B cell (primary cell): Measurements from ENCODE around the gene FOXO3.

Experiments used
- EZH2 ChIP-seq: IDR thresholded peaks from 2 replicates; pipeline ENCODE4 v1.6.1; 2012; ENCODE audit warnings: borderline replicate concordance, low read depth, mild to moderate bottlenecking, moderate library complexity, low read length; ENCODE audit not compliant: insufficient read depth, poor library complexity, severe bottlenecking
- TF ChIP-seq, protein P1 (sequence below): fragments of 200-600 bp; IDR thresholded peaks from one replicate; pipeline ENCODE4 v1.8.0; 2022; ENCODE audit warnings: antibody characterized with exemption, mild to moderate bottlenecking

DNA sequence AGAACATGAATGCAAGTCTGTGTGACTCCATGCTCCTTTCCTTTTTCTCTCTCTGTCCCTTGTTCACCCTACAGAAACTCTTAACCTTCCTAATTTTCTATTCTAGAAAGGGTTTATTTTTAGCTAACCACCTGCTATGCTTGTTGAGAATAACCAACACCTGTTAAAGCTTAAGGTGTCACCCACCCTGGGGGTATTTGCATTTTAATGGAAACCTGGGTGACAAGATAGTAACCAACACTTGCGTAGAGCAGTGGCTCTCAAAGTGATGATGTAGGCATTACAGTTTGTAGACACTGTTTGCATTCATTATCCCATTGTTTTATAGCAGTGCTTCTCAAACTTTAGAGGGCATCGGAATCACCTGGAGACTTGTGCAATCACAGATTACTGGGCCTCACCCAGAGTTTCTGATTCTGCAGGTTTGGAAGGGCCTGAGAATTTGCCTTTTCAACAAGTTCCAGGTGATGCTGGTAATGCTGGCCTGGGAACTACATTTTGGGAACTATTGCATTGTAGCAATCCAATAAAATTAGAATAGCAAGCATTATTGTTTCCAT, 173.1 kb downstream of the FOXO3 start:
- TF ChIP-seq, protein P1, sequence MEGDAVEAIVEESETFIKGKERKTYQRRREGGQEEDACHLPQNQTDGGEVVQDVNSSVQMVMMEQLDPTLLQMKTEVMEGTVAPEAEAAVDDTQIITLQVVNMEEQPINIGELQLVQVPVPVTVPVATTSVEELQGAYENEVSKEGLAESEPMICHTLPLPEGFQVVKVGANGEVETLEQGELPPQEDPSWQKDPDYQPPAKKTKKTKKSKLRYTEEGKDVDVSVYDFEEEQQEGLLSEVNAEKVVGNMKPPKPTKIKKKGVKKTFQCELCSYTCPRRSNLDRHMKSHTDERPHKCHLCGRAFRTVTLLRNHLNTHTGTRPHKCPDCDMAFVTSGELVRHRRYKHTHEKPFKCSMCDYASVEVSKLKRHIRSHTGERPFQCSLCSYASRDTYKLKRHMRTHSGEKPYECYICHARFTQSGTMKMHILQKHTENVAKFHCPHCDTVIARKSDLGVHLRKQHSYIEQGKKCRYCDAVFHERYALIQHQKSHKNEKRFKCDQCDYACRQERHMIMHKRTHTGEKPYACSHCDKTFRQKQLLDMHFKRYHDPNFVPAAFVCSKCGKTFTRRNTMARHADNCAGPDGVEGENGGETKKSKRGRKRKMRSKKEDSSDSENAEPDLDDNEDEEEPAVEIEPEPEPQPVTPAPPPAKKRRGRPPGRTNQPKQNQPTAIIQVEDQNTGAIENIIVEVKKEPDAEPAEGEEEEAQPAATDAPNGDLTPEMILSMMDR: no peak
- no peak for TF ChIP-seq EZH2
